ENCODE data around the gene GRB2. TPM values are rescaled to one million over a fixed set of nuclear protein-coding genes. Genes with fewer than 3 reads are reported as not detected.

The GRB2 gene
- total and polyA plus RNA-seq, 5 donors from 2014 or later: 131 to 152 (median 141) TPM

DNA sequence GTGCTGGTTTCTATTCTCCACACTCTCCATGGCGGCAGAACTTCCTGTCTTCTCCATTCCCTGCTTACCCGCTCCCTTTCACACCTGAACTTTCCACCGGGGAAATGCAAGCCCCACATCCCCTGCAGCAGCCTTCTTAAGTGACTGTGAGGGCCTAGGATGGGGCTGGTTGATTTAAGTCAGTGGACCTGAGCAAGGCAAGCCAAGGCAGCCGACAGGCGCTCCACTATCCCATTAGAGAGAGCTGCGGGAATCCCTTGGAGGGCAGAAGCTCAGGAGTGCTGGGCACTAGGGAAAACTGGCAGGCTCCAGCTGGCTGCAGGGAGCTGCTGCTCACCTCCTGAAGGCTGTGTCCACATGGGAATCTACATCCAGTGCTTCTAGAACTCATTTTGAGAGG, 80.1 kb downstream of the GRB2 start:
- H3K27me3 Mint-ChIP-seq: no peaks in the 10 kb centered on the region

DNA sequence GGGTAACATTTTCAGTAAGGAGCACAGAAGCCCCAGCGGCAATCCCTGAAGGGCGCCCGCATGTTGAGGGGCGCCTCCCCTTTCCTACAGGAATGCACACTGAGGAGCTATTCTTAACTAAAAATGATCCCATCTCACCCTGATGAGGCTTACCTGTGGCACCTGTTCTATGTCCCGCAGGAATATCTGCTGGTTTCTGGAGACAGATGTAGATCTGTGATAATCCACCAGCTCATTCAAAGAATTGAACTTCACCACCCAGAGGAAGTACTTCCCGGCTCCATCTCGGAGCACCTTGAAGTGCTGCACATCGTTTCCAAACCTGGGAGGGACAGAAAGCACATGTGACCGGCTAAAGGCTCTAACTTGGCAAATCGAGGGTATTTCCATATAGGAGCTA, 84.0 kb downstream of the GRB2 start:
- DNase-seq (no peak), ATAC-seq (ENCODE audit: low read depth in 2 of 2) (no peak)
- Mint-ChIP-seq H3K27me3 (no peaks in the 10 kb centered on the region), H3K4me1 (peaks cover 5 to 22% (median 11%) of the 10 kb centered on the region in 4 donors), H3K4me3 (no peak overlapping the region), H3K27ac (no peak overlapping the region), H3K9me3 (no peaks in the 10 kb centered on the region), H3K36me3 (peaks cover 17% of the 10 kb centered on the region)
- Histone ChIP-seq H3K27me3 (ENCODE audit: control insufficient read depth, insufficient read depth, low read length) (no peaks in the 10 kb centered on the region), H3K9me3 (ENCODE audit: control insufficient read depth in 2 of 2, low read length in 2 of 2) (no peaks in the 10 kb centered on the region), H3K4me3 (ENCODE audit: low read depth, low read length) (no peak overlapping the region), H3K27ac (ENCODE audit: insufficient read depth, low read length, poor library complexity, severe bottlenecking) (no peak overlapping the region), H3K36me3 (ENCODE audit: control insufficient read depth, insufficient read depth, low read length) (peaks cover 54% of the 10 kb centered on the region), H3K4me1 (ENCODE audit: control insufficient read depth, insufficient read depth, low read length, poor library complexity, severe bottlenecking) (peaks cover 4% of the 10 kb centered on the region)

More for the DNA sequence above, 80.1 kb downstream of the GRB2 start:
- Histone ChIP-seq H3K9me3 (ENCODE audit: control insufficient read depth in 2 of 2, low read length in 2 of 2) (no peaks in the 10 kb centered on the region), H3K36me3 (ENCODE audit: control insufficient read depth, insufficient read depth, low read length) (peaks cover 36% of the 10 kb centered on the region), H3K4me1 (ENCODE audit: control insufficient read depth, insufficient read depth, low read length, poor library complexity, severe bottlenecking) (peaks cover 4% of the 10 kb centered on the region), H3K27me3 (ENCODE audit: control insufficient read depth, insufficient read depth, low read length) (no peaks in the 10 kb centered on the region), H3K4me3 (ENCODE audit: low read depth, low read length) (no peak overlapping the region), H3K27ac (ENCODE audit: insufficient read depth, low read length, poor library complexity, severe bottlenecking) (no peak overlapping the region)
- no peak for DNase-seq
- Mint-ChIP-seq H3K27ac (peak overlapping the region in 1 of 3 donors; percentile 47), H3K9me3 (no peaks in the 10 kb centered on the region), H3K4me3 (no peak overlapping the region), H3K4me1 (peaks cover 5 to 26% (median 21%) of the 10 kb centered on the region in 4 donors), H3K36me3 (peaks cover 9% of the 10 kb centered on the region)
- no peak for ATAC-seq (ENCODE audit: low read depth in 2 of 2)

DNA sequence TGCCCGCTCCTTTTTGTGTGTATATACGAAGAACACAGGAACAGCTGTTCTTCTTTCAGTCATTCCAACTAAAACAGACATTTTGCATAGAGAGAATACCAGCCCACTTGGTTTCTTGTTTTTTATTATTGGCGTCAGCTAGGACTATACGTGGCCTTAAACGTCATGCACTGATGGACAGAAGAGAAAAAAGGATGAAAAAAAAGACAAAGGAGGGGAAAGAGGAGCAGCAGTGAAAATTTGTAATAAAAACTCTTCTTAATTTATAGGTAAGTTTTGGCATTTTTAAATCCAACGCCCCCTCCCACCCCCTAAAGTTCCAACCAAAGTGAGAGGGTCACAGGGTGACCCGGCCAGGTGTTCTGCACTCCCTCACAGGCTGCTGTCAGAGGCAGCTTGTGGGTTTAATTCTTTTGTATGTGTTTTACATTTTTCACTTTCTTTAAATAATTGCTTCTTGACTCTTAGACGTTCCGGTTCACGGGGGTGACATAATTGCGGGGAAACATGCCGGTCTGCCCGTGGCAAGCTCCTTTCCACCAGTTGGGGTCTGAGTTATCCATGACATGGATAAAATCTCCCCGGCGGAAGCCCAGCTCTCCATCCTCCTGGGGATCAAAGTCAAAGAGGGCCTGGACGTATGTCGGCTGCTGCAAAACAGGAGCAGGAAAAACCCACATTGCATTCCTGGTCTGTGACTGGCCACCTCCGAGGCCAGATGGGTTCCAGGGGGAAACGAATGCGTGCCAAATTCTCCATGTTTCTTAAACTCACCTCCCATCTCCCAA, 85.4 kb downstream of the GRB2 start:
- Histone ChIP-seq H3K36me3 (ENCODE audit: control insufficient read depth, insufficient read depth, low read length) (peaks cover 41% of the 10 kb centered on the region), H3K4me3 (ENCODE audit: low read depth, low read length) (no peak overlapping the region), H3K4me1 (ENCODE audit: control insufficient read depth, insufficient read depth, low read length, poor library complexity, severe bottlenecking) (peaks cover 4% of the 10 kb centered on the region), H3K9me3 (ENCODE audit: control insufficient read depth in 2 of 2, low read length in 2 of 2) (no peaks in the 10 kb centered on the region), H3K27me3 (ENCODE audit: control insufficient read depth, insufficient read depth, low read length) (no peaks in the 10 kb centered on the region), H3K27ac (ENCODE audit: insufficient read depth, low read length, poor library complexity, severe bottlenecking) (no peak overlapping the region)
- Mint-ChIP-seq H3K9me3 (no peaks in the 10 kb centered on the region), H3K4me1 (peaks cover 4 to 10% (median 7%) of the 10 kb centered on the region in 4 donors), H3K4me3 (peak overlapping the region in 1 of 4 donors; percentile 63), H3K27me3 (no peaks in the 10 kb centered on the region), H3K27ac (peak overlapping the region in 1 of 3 donors; percentile 53), H3K36me3 (peaks cover 13% of the 10 kb centered on the region)
- ATAC-seq (ENCODE audit: low read depth in 2 of 2) (no peak), DNase-seq (no peak)

DNA sequence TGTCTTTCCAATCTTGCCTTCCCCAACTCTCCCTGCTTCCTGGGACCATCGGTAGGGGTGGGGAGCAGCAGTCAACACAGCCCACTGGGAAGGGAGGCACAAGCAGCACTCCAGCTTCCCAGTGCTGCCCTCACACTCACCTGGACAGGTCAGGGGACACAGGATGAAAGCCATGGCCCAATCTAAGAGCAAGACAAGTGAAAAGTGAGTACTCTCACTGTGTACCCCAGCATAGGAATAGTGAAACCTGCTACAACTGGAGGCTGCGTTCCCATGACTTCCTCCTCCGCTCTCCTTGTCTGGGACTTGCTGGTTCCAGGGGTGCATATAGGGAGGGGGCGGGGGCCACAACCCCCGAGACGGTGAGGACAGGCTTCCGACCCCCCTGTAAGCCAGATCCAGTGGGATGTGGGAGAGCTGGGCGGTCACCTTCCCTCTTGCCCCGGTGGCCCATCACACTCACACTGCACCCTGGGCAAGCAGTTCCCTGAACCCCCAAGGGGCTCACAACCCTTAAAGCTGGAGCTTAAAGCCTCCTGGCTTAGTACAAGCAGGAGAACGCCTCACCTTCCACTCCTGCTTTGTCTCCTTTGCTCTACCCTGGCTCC, 86.8 kb downstream of the GRB2 start:
- H3K36me3 ChIP-seq (ENCODE audit: control insufficient read depth, insufficient read depth, low read length): peaks cover 39% of the 10 kb centered on the region
- peaks cover 5 to 11% (median 7%) of the 10 kb centered on the region in 4 donors for H3K4me1 Mint-ChIP-seq
- no peaks in the 10 kb centered on the region for H3K9me3 ChIP-seq (ENCODE audit: control insufficient read depth in 2 of 2, low read length in 2 of 2)
- no peak overlapping the region for H3K4me3 Mint-ChIP-seq
- DNase-seq (no peak), ATAC-seq (ENCODE audit: low read depth in 2 of 2) (no peak)
- H3K36me3 Mint-ChIP-seq: peaks cover 11% of the 10 kb centered on the region
- no peaks in the 10 kb centered on the region for H3K27me3 Mint-ChIP-seq
- H3K27ac Mint-ChIP-seq: peak overlapping the region in 1 of 3 donors; percentile 55
- H3K4me1 ChIP-seq (ENCODE audit: control insufficient read depth, insufficient read depth, low read length, poor library complexity, severe bottlenecking): peaks cover 4% of the 10 kb centered on the region
- H3K9me3 Mint-ChIP-seq: no peaks in the 10 kb centered on the region
- no peaks in the 10 kb centered on the region for H3K27me3 ChIP-seq (ENCODE audit: control insufficient read depth, insufficient read depth, low read length)
- no peak overlapping the region for H3K4me3 ChIP-seq (ENCODE audit: low read depth, low read length)
- H3K27ac ChIP-seq (ENCODE audit: insufficient read depth, low read length, poor library complexity, severe bottlenecking): no peak overlapping the region

DNA sequence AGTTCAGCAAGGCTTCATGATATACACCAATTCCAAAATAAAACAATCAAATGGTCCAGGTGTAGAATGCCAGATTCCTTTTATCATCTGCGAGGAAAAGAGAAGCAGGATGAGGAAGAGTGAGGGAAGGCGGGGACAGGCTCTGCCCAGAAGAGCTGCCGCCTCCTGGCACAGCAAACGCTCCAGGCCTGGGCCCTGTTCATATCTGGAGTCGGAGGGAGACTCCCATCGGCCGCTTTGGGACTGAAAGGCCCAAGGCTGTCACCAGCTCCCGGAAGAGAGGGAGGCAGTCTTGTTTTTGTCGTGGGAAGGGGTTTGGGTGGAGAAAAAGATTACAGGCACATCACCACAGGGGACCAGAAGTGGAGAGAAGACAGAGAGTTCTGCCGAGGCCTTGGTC, 87.3 kb downstream of the GRB2 start:
- H3K27me3 ChIP-seq (ENCODE audit: control insufficient read depth, insufficient read depth, low read length): no peaks in the 10 kb centered on the region
- Mint-ChIP-seq H3K9me3 (peaks cover 0 to 1% (median 0%) of the 10 kb centered on the region in 7 donors), H3K27ac (peak overlapping the region in 1 of 3 donors; percentile 55), H3K4me1 (peaks cover 2 to 7% (median 5%) of the 10 kb centered on the region in 4 donors), H3K36me3 (peaks cover 11% of the 10 kb centered on the region), H3K4me3 (no peak overlapping the region), H3K27me3 (no peaks in the 10 kb centered on the region)
- no peak overlapping the region for H3K27ac ChIP-seq (ENCODE audit: insufficient read depth, low read length, poor library complexity, severe bottlenecking)
- ATAC-seq (ENCODE audit: low read depth in 2 of 2) (no peak), DNase-seq (no peak)
- H3K4me3 ChIP-seq (ENCODE audit: low read depth, low read length): no peak overlapping the region
- peaks cover 39% of the 10 kb centered on the region for H3K36me3 ChIP-seq (ENCODE audit: control insufficient read depth, insufficient read depth, low read length)
- no peaks in the 10 kb centered on the region for H3K9me3 ChIP-seq (ENCODE audit: control insufficient read depth in 2 of 2, low read length in 2 of 2)
- peaks cover 2% of the 10 kb centered on the region for H3K4me1 ChIP-seq (ENCODE audit: control insufficient read depth, insufficient read depth, low read length, poor library complexity, severe bottlenecking)

DNA sequence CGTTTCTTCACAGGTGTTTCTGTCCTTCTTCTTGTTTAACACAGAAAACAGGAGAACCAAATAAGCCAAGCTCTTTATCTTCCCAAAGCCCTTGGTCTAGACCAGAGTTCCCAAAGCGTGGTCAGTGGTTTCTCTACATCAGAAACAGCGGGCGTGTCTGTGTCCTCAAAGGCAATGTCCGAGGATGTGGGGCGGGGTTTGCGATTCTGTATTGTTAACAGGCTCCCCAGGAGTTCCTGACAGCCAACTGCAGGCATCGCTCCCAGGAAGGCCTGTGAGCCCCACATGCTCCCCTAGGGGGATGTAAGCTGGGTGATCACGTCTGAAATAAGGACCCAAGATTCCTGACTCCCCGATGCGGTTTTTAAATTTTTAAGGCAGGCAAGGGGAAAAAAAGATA, 87.8 kb downstream of the GRB2 start:
- no peaks in the 10 kb centered on the region for H3K9me3 ChIP-seq (ENCODE audit: control insufficient read depth in 2 of 2, low read length in 2 of 2)
- peaks cover 0 to 4% (median 2%) of the 10 kb centered on the region in 4 donors for H3K4me1 Mint-ChIP-seq
- peaks cover 11% of the 10 kb centered on the region for H3K36me3 Mint-ChIP-seq
- H3K27ac Mint-ChIP-seq: peak overlapping the region in 2 of 3 donors; percentile 35 to 74
- peaks cover 0 to 1% (median 0%) of the 10 kb centered on the region in 7 donors for H3K9me3 Mint-ChIP-seq
- H3K4me3 Mint-ChIP-seq: no peak overlapping the region
- no peak overlapping the region for H3K27ac ChIP-seq (ENCODE audit: insufficient read depth, low read length, poor library complexity, severe bottlenecking)
- peaks cover 39% of the 10 kb centered on the region for H3K36me3 ChIP-seq (ENCODE audit: control insufficient read depth, insufficient read depth, low read length)
- no peak for DNase-seq
- no peaks in the 10 kb centered on the region for H3K27me3 Mint-ChIP-seq
- H3K4me3 ChIP-seq (ENCODE audit: low read depth, low read length): no peak overlapping the region
- ATAC-seq (ENCODE audit: low read depth in 2 of 2): no peak
- H3K27me3 ChIP-seq (ENCODE audit: control insufficient read depth, insufficient read depth, low read length): no peaks in the 10 kb centered on the region
- H3K4me1 ChIP-seq (ENCODE audit: control insufficient read depth, insufficient read depth, low read length, poor library complexity, severe bottlenecking): no peaks in the 10 kb centered on the region

DNA sequence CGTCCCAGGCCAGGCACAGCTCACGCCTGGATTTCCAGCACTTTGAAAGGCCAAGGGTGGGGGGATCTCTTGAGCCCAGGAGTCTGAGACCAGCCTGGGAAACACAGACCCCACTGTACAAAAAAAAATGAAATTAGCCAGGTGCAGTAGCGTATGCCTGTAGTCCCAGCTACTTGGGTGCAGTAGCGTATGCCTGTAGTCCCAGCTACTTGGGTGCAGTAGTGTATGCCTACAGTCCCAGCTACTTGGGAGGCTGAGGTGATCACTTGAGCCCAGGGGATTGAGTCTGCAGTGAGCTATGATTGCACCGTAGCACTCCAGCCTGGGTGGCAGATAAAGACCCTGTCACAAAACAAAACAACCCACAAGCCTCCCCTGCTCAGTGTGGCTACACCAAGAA, 89.2 kb downstream of the GRB2 start:
- H3K27me3 ChIP-seq (ENCODE audit: control insufficient read depth, insufficient read depth, low read length): no peaks in the 10 kb centered on the region
- peaks cover 31% of the 10 kb centered on the region for H3K36me3 ChIP-seq (ENCODE audit: control insufficient read depth, insufficient read depth, low read length)
- Mint-ChIP-seq H3K27me3 (no peaks in the 10 kb centered on the region), H3K9me3 (peaks cover 0 to 1% (median 0%) of the 10 kb centered on the region in 7 donors), H3K4me1 (peaks cover 0 to 6% (median 3%) of the 10 kb centered on the region in 4 donors), H3K27ac (peak overlapping the region in 1 of 3 donors; percentile 73), H3K4me3 (no peak overlapping the region), H3K36me3 (peaks cover 11% of the 10 kb centered on the region)
- no peak overlapping the region for H3K27ac ChIP-seq (ENCODE audit: insufficient read depth, low read length, poor library complexity, severe bottlenecking)
- peak in 1 of 2 donors; percentile 16 for ATAC-seq (ENCODE audit: low read depth in 2 of 2)
- DNase-seq: no peak
- H3K9me3 ChIP-seq (ENCODE audit: control insufficient read depth in 2 of 2, low read length in 2 of 2): no peaks in the 10 kb centered on the region
- H3K4me3 ChIP-seq (ENCODE audit: low read depth, low read length): no peak overlapping the region
- no peaks in the 10 kb centered on the region for H3K4me1 ChIP-seq (ENCODE audit: control insufficient read depth, insufficient read depth, low read length, poor library complexity, severe bottlenecking)

Data from CD4-positive, CD25-positive, alpha-beta regulatory T cell (primary cell).